SU-DHL-6 (cell line): ENCODE data around the gene EPHB2.

ENCODE experiments used
- H2AFZ ChIP-seq: fragments of 200-600 bp; sonication (generic); 2 replicates; pipeline ENCODE4 v1.6.1; 2014; ENCODE audit warnings: low read depth, mild to moderate bottlenecking, moderate library complexity, mixed read lengths, antibody characterized with exemption, low read length; ENCODE audit not compliant: severe bottlenecking
- H3F3A ChIP-seq: fragments of 200-600 bp; shearing (Covaris generic); 2 replicates; pipeline ENCODE4 v1.6.0; 2016; ENCODE audit warnings: antibody characterized with exemption, mild to moderate bottlenecking; ENCODE audit not compliant: insufficient read depth
- H3K27ac ChIP-seq: fragments of 200-600 bp; sonication (generic); 2 replicates; pipeline ENCODE4 v1.5.1; 2016; ENCODE audit warnings: low read depth, mild to moderate bottlenecking, low read length, moderate library complexity, mixed read lengths
- H3K27me3 ChIP-seq: fragments of 200-600 bp; sonication (generic), shearing (Covaris generic); 2 replicates; pipeline ENCODE4 v1.6.0; 2014; ENCODE audit warnings: mild to moderate bottlenecking, low read length
- H3K36me3 ChIP-seq: fragments of 200-600 bp; sonication (generic); 2 replicates; pipeline ENCODE4 v1.6.1; 2014; ENCODE audit warnings: mild to moderate bottlenecking, low read length, mixed read lengths
- H3K4me2 ChIP-seq: fragments of 300-600, 200-600 bp; shearing (Covaris generic), sonication (generic); 2 replicates; pipeline ENCODE4 v1.6.0; 2014; ENCODE audit warnings: low read length, low read depth, mild to moderate bottlenecking; ENCODE audit not compliant: poor library complexity, severe bottlenecking
- H3K4me3 ChIP-seq: fragments of 200-600 bp; sonication (generic); 2 replicates; pipeline ENCODE4 v1.5.1; 2014; ENCODE audit warnings: antibody characterized with exemption, low read length, mild to moderate bottlenecking, mixed read lengths; ENCODE audit not compliant: insufficient read depth, poor library complexity, severe bottlenecking
- H3K79me2 ChIP-seq: fragments of 200-600 bp; sonication (generic); 2 replicates; pipeline ENCODE4 v1.6.1; 2014; ENCODE audit warnings: mild to moderate bottlenecking, low read length, moderate library complexity; ENCODE audit not compliant: insufficient read depth
- H3K9ac ChIP-seq: fragments of 200-600 bp; sonication (generic); 2 replicates; pipeline ENCODE4 v1.7.0; 2014; ENCODE audit warnings: mild to moderate bottlenecking, low read length
- H3K9me2 ChIP-seq: fragments of 200-600 bp; sonication (generic); replicated peaks from 2 replicates; pipeline ENCODE4 v1.6.1; 2014; ENCODE audit warnings: low read length; ENCODE audit not compliant: insufficient read depth
- H3K9me3 ChIP-seq: fragments of 200-600 bp; sonication (generic); 2 replicates; pipeline ENCODE4 v1.6.1; 2014; ENCODE audit warnings: low read length, mixed read lengths; ENCODE audit not compliant: insufficient read depth
- H4K20me1 ChIP-seq: fragments of 200-600 bp; sonication (generic); 2 replicates; pipeline ENCODE4 v1.6.1; 2014; ENCODE audit warnings: low read depth, mild to moderate bottlenecking, antibody characterized with exemption, low read length, moderate library complexity, mixed read lengths
- EZH2phosphoT487 ChIP-seq: fragments of 200-600 bp; sonication (generic), shearing (Covaris generic); conservative IDR thresholded peaks from 2 replicates; pipeline ENCODE4 v1.6.1; 2018; ENCODE audit warnings: mild to moderate bottlenecking, antibody characterized with exemption, low read length, moderate library complexity, mixed read lengths
- TF ChIP-seq, protein P1 (sequence below): fragments of 200-600 bp; sonication (generic); IDR thresholded peaks from one replicate; pipeline ENCODE4 v1.5.1; 2017; ENCODE audit warnings: antibody characterized with exemption, mild to moderate bottlenecking, low read length, moderate library complexity; ENCODE audit not compliant: insufficient read depth, poor library complexity, severe bottlenecking

EPHB2 gene

DNA sequence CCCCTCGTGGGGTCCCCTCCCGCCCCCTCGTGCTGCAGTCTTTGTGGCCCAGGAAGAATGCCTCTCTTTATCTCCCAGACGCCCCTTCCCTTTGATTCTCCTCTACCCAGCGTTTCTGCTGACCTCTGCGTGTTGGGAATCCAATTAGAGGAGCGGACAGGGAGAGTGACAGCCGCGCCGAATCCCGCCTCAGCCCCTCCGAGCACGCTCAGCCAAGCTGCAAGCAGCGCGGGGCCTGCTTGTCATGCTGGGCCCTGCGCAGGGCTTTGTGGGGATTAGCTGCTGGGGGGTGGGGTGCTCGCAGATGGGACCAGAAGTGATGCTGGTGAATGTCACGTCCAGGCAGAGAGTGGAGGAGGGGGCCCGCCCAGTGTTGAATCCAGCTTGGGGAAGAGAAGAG is 91.1 kb downstream of the EPHB2 start:
- Histone ChIP-seq H3K27ac (no peak overlapping the region), H3K79me2 (no peaks in the 10 kb centered on the region), H3K4me2 (no peak overlapping the region), H3F3A (no peaks in the 10 kb centered on the region), H3K9me2 (no peaks in the 10 kb centered on the region), H3K36me3 (no peaks in the 10 kb centered on the region), H3K9ac (no peak overlapping the region), H2AFZ (no peak overlapping the region), H4K20me1 (no peaks in the 10 kb centered on the region), H3K27me3 (no peaks in the 10 kb centered on the region), H3K9me3 (no peaks in the 10 kb centered on the region), H3K4me3 (no peak overlapping the region)
- no peak for TF ChIP-seq EZH2phosphoT487
- TF ChIP-seq, protein P1, sequence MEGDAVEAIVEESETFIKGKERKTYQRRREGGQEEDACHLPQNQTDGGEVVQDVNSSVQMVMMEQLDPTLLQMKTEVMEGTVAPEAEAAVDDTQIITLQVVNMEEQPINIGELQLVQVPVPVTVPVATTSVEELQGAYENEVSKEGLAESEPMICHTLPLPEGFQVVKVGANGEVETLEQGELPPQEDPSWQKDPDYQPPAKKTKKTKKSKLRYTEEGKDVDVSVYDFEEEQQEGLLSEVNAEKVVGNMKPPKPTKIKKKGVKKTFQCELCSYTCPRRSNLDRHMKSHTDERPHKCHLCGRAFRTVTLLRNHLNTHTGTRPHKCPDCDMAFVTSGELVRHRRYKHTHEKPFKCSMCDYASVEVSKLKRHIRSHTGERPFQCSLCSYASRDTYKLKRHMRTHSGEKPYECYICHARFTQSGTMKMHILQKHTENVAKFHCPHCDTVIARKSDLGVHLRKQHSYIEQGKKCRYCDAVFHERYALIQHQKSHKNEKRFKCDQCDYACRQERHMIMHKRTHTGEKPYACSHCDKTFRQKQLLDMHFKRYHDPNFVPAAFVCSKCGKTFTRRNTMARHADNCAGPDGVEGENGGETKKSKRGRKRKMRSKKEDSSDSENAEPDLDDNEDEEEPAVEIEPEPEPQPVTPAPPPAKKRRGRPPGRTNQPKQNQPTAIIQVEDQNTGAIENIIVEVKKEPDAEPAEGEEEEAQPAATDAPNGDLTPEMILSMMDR = no peak

DNA sequence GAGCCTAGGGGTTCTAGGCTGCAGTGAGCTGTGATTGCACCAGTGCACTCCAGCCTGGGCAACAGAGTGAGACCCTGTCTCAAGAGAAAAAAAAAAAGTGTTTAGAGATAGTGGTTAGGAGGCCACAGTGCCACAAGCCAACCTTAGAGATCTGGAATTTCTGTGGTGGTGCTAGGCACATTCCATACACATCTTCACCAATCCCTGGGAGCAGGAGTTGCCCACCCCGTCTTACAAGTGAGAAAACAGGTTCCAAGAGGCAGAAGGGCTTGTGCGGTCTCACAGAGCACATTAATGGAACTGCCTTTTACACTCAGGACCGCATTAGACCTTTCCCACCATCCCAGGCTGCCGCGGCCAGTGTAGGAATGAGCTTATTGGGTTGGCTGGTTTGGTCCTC is 93.2 kb downstream of the EPHB2 start:
- Histone ChIP-seq H3K27ac (no peak overlapping the region), H3K79me2 (no peaks in the 10 kb centered on the region), H3K4me2 (no peak overlapping the region), H3K27me3 (no peaks in the 10 kb centered on the region), H3F3A (no peaks in the 10 kb centered on the region), H3K9ac (no peak overlapping the region), H3K36me3 (no peaks in the 10 kb centered on the region), H2AFZ (no peak overlapping the region), H3K4me3 (no peak overlapping the region), H3K9me3 (no peaks in the 10 kb centered on the region), H4K20me1 (no peaks in the 10 kb centered on the region), H3K9me2 (no peaks in the 10 kb centered on the region)
- TF ChIP-seq, protein P1 = no peak
- no peak for TF ChIP-seq EZH2phosphoT487

DNA sequence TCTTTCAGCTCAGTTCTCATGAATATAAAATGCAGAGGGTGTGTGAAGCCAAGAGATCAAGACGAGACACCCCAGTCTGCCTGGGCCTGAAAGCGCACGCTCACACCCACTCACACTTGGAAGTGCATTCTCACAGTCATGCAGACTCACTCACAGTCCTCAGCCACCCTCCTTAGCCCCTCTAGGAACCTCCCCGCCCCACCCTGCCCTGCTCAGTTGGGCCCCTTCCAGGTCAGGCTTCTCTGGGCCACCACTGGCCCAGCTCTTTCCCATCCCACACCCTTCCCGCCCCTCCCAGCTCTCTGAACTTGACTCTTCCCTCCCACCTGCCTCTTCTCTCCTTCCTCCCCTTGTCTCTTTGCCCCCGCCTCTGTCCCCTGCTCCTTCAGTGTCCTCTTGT is 93.8 kb downstream of the EPHB2 start:
- no peaks in the 10 kb centered on the region for H3K79me2 ChIP-seq
- no peak overlapping the region for H3K4me3 ChIP-seq
- H3K9me2 ChIP-seq = no peaks in the 10 kb centered on the region
- H3F3A ChIP-seq = no peaks in the 10 kb centered on the region
- no peak overlapping the region for H3K9ac ChIP-seq
- H4K20me1 ChIP-seq = no peaks in the 10 kb centered on the region
- H3K9me3 ChIP-seq = no peaks in the 10 kb centered on the region
- TF ChIP-seq, protein P1 = no peak
- no peak for TF ChIP-seq EZH2phosphoT487
- H3K27me3 ChIP-seq = no peaks in the 10 kb centered on the region
- H3K36me3 ChIP-seq = no peaks in the 10 kb centered on the region
- no peak overlapping the region for H3K27ac ChIP-seq
- no peak overlapping the region for H3K4me2 ChIP-seq
- H2AFZ ChIP-seq = no peak overlapping the region
